Stimulated activated CD8-positive, alpha-beta memory T cell treated with anti-CD3 and anti-CD28 coated beads, Interleukin-15, amount 100 ng/mL, for 48 hours (primary cell): ENCODE measurements around the gene CFAP300.

Experiments used
- DNase-seq, 2 donors: peaks; one replicate each; pipeline ENCODE4 v3.0.0-alpha.2; 2020; ENCODE audit warnings: low read depth in 2 of 2

The CFAP300 gene

GRCh38 chr11:102073253-102073652 is 26.0 kb downstream of the CFAP300 start:
- no peak for DNase-seq

DNA sequence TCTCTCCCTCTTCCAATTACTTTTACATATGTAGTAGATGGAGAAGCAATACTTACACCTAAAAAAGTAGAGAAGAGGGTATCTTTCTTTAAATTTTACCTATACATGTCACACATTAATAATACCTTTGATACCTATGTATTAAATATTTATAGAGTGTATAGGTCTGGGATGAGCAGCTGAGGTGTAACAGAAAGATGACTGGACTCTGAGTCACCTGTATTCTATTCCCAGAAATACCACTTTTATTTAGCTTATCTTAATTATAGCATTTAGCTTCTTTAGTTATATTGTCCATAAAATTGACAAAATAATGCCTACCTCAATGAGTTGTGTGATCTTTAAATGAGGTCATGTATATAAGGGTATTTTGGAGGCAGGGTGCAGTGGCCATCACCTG is 32.4 kb downstream of the CFAP300 start:
- DNase-seq = no peak

GRCh38 chr11:102081313-102081712 is 34.1 kb downstream of the CFAP300 start:
- DNase-seq = no peak

DNA sequence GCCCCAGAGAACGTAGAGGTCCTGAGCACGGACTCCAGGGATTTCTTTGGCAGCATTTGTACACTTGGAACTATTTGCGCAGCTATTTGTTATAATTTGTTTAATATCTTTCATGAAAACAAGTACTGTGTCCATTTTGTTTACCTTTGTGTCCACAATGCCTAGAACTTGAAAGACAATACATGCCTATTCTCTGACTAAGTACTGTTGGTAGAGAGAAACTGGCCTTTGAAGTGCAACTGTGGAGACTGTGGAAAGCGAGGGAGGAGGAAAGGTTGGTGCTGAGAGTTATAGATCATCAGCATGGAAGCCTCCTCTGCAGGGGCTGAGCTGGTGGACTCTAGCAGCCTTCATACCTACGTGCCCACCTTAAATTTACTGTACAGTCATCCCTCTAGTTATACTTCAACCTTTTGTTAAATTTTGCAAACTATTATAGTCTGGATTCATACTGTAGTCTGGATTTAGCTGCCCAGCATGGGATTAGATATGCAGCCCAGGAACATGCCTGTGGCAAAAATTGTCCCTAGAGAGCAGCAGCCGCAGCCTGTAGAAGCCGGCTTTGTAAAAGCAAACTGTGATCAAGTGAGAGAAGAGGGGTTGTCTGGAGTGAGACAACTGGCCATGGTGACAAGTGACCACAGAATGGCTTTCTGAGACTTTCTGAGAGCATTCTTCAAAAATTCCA is 38.8 kb downstream of the CFAP300 start:
- no peak for DNase-seq

- DNase-seq = no peak
Measured at GRCh38 chr11:102097186-102097585, 49.9 kb downstream of the CFAP300 start.

GRCh38 chr11:102099755-102100154 is 52.5 kb downstream of the CFAP300 start:
- no peak for DNase-seq

DNA sequence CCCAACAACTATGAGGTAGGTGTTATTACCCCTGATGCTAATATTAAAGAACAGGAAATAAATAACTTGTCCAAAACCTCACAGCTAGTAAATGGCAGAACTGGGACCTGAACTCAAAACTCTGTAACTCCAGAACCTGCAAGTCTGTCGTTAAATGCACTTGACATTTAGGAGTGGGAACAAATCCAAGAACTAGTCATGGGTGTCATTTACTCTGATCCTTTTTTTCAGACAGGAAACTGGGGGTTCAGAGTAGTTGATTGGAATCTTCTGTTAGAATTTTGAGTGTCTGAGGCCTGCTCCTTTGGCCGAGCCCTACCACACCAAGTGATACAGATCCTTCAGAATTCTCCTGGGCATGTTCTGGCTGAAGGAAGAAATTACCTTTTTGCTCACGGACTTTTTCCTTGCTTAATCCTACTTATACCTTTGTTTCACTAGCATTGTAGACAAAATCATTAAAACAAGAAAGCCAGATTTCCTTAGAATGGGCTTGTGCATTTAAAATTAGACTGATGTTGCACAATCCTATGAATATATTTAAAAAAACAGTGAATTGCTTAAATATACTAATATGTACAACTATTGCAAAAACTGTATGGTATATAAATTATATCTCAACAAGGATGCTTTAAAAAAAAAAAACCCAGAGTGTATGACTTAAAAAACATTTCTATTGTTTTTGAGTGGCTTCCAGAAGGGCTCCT is 61.6 kb downstream of the CFAP300 start:
- no peak for DNase-seq

DNA sequence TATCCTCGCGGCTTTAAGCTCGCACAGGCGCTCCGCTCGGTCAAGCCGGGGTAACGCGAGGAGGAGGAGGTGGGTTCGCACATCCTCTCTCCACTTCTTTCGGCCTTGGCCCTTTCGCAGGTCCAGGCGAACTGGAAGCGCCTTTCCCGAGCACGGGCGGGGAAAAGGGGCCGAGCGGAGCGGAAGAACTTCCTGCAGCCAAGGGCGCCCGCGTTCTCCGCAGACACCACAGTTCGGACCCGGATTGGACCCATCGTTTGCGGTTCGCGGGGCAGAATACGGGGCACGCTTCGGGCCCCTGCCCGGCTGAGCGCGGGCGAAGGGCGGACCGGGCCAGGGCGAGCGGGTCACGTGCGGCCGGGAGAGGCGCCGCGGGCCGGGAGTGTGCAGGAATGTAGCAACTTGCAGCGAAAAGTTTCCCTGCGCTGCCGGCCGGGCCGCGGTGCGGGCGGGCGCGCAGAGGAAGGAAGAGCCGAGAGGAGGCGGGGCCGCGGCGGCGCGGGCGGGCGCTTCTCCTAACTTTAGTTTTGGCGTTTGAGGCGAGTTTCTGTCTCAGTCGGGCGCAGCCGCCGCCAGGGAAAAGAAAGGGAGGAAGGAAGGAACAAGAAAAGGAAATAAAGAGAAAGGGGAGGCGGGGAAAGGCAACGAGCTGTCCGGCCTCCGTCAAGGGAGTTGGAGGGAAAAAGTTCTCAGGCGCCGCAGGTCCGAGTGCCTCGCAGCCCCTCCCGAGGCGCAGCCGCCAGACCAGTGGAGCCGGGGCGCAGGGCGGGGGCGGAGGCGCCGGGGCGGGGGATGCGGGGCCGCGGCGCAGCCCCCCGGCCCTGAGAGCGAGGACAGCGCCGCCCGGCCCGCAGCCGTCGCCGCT is 62.9 kb downstream of the CFAP300 start, which contains the start of gene YAP1:
Gene YAP1 (plus strand): TSS at position 552 of the 865 bp plus-strand sequence. CDS start 402 bp downstream, outside the sequence.
- DNase-seq = peak; percentile 39 to 49

GRCh38 chr11:102110761-102111010 is 63.4 kb downstream of the CFAP300 start:
- no peak for DNase-seq

DNA sequence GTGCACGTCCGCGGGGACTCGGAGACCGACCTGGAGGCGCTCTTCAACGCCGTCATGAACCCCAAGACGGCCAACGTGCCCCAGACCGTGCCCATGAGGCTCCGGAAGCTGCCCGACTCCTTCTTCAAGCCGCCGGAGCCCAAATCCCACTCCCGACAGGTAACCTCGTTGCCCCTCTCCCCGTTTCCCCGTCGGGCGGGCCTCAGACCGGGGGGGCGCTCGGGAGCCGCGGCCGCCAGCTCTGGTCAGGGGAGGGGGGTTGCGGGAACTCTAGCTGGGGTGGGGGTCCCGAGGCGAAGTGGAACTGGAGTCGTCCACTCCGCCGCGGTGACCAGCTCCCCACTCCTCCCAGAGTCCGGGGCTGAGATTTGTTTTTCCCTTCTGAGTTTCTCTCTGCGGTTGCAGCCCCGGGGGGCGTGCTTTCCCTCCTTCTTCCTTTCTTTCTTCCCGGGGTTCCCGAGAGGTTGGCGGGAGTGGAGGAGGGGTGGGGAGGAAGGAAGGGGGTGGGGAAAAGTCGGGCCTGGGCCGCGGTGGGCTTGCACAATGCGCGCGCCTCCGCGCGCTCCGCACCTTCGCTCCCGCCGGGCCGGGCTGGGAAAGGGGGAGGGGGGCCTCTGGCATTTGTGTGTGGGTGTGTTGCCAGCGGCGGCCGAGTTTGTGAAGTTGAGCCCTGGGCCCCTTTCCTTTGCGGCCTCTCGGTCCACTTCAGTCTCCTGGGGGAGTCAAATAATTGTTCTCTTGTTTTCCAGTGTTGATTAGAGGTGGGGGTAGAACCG is 64.0 kb downstream of the CFAP300 start:
- DNase-seq = no peak

DNA sequence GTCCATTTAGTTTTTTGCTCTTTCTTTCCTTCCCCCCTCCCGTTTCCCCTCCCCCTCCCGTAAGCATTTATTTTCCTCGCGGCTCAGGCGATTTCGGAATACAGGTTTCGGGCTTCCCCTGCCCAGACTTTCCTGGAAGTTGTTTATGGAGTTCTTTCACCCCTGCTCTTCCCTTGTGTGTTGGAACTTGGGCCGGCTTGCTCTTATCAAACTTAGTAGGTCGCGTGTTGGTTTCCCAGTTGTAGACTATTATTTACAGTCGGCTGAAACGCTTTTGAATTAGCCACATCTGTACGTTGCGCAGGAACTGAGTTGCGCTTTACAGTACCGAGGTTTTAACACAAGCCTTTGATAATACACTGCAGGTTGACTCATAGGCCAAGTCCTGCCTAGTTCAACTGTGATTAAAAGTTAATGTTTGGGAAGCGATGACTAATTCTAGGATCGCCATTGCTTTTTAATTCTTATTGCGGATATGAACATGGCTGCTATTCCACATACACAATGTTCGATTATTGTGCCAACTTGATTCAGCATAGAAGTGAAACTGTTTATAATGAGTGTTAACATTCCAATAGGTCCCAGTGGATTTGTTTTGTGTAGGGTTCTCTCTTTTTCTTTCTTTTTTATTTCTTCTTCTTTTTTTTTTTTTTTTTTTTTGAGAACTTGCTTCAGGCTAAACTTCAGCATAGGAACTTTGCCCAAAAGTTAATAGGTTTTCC is 64.7 kb downstream of the CFAP300 start:
- DNase-seq = no peak

- DNase-seq = no peak
Measured at GRCh38 chr11:102112509-102112821, 65.2 kb downstream of the CFAP300 start.

DNA sequence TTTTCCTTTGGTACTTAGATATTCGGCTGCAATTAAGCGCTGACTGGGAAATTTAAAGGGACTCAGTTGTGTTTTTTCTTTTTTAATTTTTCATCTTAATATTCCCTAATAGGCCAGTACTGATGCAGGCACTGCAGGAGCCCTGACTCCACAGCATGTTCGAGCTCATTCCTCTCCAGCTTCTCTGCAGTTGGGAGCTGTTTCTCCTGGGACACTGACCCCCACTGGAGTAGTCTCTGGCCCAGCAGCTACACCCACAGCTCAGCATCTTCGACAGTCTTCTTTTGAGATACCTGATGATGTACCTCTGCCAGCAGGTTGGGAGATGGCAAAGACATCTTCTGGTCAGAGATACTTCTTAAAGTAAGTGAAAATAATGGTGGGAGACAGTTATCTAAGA is 66.8 kb downstream of the CFAP300 start:
- DNase-seq = no peak

DNA sequence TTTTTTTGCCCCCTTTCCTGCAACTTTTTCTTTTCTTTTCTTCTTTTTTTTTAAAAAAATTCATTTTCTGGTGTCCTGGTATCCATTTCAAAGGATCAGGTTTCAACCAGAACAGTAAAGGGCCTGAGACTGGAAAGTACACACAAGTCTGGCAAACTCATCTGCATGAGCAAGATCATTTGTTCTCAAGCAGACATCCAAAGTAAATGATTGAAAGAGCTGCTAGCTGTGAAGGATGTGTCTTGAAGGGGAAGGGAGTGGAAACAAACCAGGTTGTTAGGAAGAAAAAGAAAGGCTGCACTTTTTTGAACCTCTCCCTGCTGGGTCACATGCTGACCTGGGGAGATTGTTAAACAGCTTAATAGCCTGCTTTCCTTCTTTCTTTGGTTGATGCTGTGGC is 68.3 kb downstream of the CFAP300 start:
- DNase-seq = no peak

GRCh38 chr11:102116453-102117205 is 69.4 kb downstream of the CFAP300 start:
- DNase-seq = no peak

DNA sequence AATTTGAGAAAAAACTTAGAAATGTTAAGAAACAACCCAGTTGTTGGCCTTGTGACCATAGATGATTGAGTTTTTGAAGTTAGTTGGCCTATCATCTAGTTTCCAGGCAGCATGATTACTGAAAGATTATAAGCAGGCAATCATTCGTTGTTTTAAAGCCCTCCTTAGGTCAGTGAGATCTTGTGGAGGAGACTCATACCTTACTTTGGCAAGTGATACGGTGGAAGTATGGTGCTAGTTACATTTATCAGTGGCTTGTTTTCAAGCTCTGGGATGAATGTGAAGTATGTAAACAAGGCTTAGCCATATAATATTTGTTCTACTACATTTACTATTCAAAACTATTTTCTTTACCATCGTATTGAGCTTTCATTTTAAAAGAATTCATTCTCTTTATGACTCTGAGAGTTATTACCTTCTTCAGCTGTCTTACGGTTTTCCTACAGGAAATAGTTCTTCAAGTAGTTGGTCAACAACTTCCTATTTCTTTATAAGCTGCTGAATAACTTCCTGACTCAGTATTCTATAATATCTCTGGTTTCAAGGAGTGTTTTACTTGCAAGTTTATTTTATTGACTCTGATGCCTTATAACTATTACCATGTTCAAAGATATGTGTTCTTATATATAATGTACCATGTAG is 70.4 kb downstream of the CFAP300 start:
- no peak for DNase-seq

- DNase-seq = no peak
Measured at GRCh38 chr11:102118937-102119336, 71.7 kb downstream of the CFAP300 start.

DNA sequence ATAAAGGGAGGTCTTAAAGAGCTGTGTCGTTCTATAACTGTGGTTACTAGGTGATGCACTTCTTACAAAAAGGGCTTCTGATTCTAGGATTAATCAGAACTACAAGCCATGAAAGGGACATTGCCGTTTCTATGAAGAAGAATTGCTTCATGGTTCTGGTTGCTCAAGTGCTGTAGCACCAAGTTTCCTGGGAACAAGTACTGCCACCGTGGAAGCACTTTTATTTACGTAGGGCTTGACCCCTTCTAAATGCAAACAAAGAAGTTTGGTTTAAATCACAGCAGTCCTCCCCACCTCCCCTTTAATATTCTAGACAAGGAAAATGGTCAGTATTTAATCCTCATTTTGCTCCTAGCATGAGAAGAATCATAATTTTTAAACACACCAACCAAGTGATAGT is 72.8 kb downstream of the CFAP300 start:
- no peak for DNase-seq

GRCh38 chr11:102120437-102120973 is 73.3 kb downstream of the CFAP300 start:
- no peak for DNase-seq

DNA sequence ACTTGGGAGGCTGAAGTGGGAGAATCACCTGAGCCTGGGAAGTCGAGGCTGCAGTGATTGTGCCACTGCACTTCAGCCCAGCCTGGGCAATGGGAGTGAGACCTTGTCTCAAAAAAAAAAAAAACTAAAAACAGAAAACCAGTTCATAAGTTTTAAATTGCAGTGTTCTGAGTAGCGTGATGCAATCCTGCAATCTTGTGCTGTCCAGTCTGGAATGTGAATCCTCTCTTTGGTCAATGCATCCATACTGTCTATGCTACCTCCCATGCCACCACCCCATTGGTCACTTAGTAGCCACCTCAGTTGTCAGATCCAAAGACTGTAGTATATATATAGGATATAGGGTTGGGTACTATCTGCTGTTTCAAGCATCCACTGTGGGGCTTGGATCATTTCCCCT is 74.1 kb downstream of the CFAP300 start:
- DNase-seq = no peak
